Heart left ventricle (tissue), 13 donors: ENCODE results near the gene RPS5.
A peak's percentile ranks its signal among the peaks of the same experiment; 100 is the strongest.

Experiments
- CTCF ChIP-seq, 12 donors: fragments of 200-600 bp; sonication (generic) in 4 of 12; IDR thresholded peaks; one replicate each; pipeline versions ENCODE4 v1.5.0 to v1.8.0; 2018 to 2022; ENCODE audit warnings: antibody characterized with exemption in 12 of 12, mild to moderate bottlenecking in 5 of 12
- POLR2A ChIP-seq, 2 donors: fragments of 450-650 bp; IDR thresholded peaks; one replicate each; pipeline ENCODE4 v1.6.1; 2017; ENCODE audit warnings: antibody characterized with exemption in 2 of 2, mild to moderate bottlenecking in 2 of 2, moderate library complexity in 2 of 2
- donor health status: ischemic (EF 13 %, LVEDD 7.1; RV severe dilation, severe dysfunction).
- donor health status: DM: no; HTN: yes; CAD: no.
- donor health status: DM: no; HTN: no; CAD: no.
- donor health status: ischemic (EF 25% LVEDD 6.9; RV normal size, moderate dysfunction).
- donor health status: ischemic (EF 25% LVEDD 5.7; RV mildly dilated, moderate dysfunction).
- donor health status: ischemic (EF 35%, LVEDD 5.7; RV mildly dilated, moderate dysfunction).
- donor health status: nonischemic (EF 11% LVEDD 7.7; RV severe dilation, severe dysfunction).
- donor health status: DM: yes; HTN: yes; CAD: no.
- donor health status: PGD.
- donor health status: ischemic (EF 29% LVEDD 5.4; RV normal size, mild dysfunction).
- donor health status: nonischemic (EF 23%, LVEDD 6.1; RV moderate dilation, normal function).

DNA sequence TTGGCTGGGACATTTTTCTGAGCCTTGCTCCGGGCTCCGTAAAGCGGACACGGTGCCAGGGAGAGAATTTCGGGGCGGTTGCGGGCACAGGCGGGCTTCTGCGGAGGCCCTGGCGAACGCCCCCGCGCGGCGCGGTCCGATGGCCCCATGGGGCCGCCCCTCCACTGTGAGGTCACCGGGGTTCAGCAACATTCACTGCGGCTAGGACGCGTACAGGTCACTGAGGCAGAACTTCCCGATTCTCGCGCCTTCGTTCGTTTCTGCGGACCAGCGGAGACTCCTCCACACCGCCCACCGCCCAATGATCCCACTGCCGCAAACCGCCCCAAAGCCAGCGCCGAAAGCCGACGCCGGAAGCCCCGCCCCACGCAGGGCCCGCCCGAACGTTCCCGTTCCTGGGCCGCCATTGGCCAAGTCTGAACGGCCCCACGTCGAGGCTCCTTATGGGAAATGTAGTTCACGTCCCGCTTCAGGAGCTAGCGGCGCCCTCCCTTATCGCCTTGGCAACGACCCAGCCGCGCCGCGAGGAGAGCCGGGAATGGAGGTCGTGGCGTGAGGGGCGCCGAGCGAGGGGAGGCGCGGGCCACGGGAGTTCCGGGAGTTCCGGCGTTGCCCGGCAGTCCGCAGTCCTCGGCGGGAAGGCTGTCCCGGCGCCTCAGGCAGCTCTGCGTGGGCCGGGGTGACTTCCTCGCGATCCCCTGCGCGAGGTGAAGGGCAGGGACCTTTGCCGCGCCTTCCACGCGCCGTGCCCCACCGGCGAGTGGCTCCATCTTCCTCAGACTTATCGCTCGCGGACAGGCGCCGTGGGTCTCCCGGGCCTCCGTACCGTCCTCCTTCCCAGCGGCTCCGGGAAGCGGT is 21.3 kb downstream of the RPS5 start, which contains the start of gene ZNF584:
- TF ChIP-seq CTCF (IDR thresholded peaks at IDR 0.05), result peak in 5 of 12 donors; percentile 12 to 33 (median 24)
- peak; percentile 61 to 95 for TF ChIP-seq POLR2A (IDR thresholded peaks at IDR 0.05)
